Measurements from ENCODE around the gene KRTAP9-9.

GRCh38 chr17:41296846-41297245 lies 41.7 kb downstream of the KRTAP9-9 start:
- TF ChIP-seq EZH2 (IDR thresholded peaks at IDR 0.05) (no peak), POLR2AphosphoS5 (IDR thresholded peaks at IDR 0.05; ENCODE audit: borderline replicate concordance, low read depth, low read length) (no peak), FOXP2 (optimal IDR thresholded peaks at IDR 0.05; ENCODE audit: control extremely low read depth, extremely low read length, insufficient read depth) (no peak)

All from SK-N-MC (cell line).